NCI-H1092 treated with DMSO at 0.1 percent for 48 hours (cell line): ENCODE data around the gene NEDD4L.

Experiments used
- DNase-seq: peaks from one replicate; lab custom pipeline; 2025; lab: John Stamatoyannopoulos, UW

The NEDD4L gene

DNA sequence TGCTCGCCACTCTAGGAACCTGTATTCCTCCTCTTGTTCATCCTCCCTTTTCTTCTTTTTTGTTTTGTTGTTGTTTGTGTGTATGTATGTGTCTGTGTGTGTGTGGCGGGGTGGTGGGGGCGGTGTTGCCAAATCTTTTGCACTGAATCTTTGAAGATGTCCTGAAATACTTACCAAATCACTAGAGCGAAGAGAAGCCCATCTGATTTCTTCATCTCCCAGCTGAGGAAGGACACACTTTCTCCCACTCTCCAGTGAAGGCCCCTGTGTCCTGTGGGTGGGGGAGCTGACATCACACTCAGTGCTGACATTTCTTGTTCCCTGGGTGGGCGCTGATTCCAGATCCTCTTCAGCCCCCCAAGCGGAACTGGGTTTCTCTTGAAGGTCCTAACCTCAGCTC lies 74.5 kb downstream of the NEDD4L start:
- no peak for DNase-seq

DNA sequence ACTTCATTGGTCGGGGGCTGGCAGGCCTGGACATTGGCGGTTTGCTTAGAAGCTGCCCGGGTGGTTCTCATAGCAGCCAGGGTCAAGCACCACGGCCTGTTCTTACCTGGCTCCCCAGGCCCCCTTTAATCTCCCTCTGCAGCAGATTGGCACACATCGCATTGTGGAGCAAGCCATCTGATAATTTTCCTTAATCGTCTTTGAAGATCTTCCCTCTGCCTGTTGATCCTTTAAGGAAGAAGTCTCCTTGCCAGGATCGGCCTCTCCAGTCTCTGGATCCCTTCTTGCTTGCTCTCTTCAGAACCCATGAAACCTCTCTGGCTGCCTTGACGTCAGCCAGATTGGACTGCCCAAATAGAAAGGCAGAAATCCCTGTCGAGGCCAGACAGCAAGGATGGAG lies 75.8 kb downstream of the NEDD4L start:
- DNase-seq: no peak

DNA sequence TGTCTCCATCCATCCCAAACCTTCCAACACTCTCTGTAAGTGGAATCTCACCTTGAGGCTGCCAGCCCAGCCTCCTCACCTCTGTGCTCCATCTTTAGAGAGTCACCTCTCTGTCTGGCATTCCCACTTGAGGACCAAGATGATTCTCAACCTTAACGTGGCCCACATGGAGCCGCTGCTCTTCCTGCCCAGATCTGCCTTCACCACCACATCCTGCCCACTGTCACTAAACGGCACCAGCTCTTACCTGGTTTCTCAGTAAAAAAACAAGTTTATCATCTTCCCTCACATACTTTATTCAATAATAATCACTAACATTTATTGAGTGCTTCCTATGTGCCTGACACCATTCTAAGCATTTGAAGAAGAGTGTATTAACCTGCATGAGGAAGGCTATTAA lies 80.4 kb downstream of the NEDD4L start:
- DNase-seq: no peak

- DNase-seq: no peak
Measured at GRCh38 chr18:58125183-58125582, 81.2 kb downstream of the NEDD4L start.

DNA sequence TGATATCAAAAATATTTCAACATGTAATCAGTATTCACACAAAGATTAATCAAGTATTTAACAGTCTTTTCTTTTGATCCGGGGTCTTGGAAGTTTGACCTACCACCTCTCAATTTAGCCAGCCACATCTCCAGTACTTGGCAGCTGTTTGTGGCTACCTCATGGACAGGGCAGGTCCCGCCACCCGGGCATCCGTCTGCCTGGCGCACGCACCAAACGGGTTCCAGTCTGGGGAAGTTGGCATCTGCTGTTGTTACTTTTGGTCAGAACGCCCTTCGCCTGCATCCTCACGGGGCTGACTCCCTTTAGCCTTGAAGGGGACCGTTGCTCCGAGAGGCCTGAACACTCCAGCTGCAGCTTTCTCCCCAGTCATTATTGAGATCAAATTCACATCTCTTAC lies 81.7 kb downstream of the NEDD4L start:
- DNase-seq: no peak

DNA sequence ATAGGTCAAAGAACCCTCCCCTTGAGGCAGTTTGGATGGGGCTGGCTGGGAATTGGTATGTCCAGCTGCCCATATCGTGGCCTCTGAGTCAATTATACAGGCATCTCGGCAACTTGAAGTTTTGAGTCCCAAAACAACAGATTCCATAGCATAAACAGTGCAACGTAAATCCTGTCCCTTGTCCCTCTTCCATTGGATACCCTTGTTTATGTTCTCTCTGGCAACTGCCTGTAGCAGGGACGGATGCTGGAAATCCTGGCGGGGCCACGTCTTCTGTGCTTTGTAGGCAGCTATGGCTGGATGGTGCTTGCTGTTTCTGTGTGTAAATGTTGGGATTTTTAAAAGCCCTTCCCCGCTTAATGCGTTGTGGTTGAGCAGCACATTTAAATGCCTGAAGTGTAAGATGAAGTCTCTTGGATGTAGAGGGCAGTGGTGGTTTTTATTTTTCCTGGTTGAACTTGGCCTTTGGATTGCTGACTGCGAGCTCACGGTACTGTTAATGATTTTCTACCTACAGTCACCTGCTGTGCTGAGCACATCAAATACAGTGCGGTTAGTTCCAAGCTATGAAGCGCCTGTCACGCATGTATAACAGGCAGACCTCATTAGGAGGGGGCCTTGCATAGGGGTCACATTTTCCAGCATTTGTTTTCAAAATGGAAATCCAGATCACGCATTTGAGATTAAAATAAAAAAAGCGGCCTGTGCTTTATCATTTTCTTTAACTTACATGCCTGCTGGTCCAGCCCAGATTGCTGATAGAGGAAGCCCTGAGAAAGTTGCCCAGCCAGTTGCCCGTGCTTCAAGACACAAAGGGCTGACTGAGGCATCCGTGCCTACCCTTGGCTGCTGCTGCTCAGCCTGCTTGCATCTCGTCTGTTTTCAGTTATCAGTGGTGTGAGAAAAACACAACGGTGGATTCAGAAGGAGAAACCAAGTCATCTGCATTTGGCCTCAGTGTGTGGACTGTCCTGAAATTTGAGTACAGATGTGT lies 84.7 kb downstream of the NEDD4L start:
- DNase-seq: no peak

DNA sequence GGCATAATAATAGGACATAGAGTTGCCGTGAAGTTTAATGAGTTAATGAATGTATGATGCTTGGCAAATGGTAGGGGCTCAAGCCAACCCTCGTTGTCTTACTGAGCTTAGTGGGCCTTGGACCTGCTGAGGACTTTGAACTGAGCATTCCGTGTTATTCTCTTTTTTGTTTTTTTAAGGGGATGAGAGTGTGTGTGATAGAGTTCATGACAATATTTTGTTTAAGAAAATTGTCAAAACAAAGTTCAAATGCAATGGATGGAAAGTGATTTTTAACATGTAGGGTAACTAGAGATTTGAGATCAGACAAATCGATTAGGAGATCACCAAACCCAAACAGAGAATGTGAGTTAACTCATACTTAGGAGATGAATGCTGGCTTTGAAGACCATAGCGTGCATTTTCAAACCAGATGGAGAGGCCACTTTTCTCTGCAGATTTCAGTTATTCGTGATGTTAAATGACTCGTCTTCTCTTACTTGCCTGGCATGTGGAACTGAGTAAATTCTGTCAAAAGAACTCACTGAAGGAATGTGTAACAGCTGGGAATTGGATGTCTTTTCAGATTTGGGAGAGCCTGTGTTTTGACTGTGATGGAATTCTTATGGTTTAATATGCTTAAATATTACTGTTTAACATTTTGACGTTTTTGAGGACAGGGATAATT lies 88.7 kb downstream of the NEDD4L start:
- no peak for DNase-seq

DNA sequence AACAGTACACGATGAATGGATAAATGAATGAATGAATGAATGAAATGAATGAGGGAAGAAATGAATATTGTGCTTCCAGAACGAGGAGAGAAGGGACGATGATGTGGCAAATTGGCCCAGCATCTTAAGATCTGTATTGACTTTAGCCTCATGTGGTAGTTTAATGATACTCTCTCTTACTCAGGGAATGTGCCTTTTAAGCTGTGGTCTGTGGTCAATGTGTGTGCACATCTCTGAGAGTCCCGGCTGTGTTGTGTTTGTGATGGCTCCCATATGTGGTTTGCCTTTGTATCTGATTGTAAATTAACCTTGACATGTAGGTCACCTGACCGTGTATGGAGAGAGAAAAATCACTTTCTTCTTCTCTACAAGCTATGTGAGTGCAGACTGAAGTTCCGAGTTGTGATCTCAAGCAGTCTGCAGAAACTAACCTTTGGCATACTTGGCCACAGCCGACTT lies 91.2 kb downstream of the NEDD4L start:
- no peak for DNase-seq

- peak; percentile 58 for DNase-seq
Measured at GRCh38 chr18:58135701-58136331, 91.8 kb downstream of the NEDD4L start.

DNA sequence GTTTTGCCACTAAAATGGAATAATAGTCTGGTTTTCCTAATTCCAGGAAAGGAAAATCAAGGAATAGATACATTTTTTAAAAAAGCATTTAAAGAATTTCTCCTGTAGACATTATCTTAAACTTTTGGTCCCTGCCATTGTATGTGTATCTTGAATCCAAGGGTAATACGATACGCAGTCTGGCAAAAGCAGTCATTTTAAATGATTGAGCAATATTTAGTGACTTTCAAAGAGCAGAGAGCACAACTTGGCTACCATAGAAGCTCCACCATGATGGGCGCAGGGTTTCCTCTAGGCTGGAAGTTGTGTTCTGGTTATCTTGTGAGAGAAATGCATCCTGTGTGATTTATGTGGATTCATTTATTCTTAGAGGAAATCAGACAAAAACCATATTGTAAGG lies 92.9 kb downstream of the NEDD4L start:
- no peak for DNase-seq

GRCh38 chr18:58139459-58140386 lies 95.7 kb downstream of the NEDD4L start:
- peak; percentile 16 for DNase-seq

DNA sequence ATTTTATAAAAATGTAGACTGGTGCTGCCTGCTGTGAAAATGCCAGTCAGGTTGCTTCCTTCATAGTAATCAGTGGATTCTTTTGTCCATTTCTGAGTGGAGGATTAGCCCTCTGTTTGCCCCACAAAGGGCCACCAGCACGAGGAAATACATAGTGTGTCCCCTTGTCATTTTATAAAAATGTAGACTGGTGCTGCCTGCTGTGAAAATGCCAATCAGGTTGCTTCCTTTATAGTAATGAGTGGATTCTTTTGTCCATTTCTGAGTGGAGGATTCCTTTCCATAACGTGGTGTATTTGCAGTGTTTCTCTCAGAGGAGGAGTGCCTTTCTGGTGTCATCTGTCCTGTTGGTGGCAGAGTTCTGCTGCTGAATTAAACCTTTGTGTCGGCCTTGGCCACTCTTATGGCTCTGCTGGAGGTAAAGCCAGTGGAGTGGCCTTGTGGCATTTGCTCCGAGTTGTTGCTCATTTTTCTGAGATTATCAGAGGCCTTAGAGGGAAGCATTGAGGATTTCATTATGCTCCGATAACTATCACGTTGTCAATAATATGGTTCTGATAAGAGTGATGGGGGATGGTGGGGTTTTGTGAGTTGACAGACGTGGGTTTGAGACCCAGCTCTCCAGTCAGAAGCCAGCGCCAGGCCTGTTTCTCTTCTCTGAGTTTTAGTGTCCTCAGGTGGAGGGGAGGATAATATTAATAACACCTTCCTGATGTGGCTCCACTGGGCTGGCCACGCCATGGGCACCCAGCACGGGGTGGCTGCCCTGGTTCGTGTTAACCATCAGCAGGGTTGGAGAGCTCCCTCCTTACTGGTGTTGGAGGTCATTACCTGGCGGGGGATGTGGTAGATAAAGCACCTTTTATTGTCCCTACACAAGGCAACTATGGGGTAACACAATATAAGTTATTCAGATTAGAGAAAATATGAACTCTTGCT lies 96.6 kb downstream of the NEDD4L start:
- peak; percentile 25 for DNase-seq

- no peak for DNase-seq
Measured at GRCh38 chr18:58143386-58143785, 99.4 kb downstream of the NEDD4L start.

DNA sequence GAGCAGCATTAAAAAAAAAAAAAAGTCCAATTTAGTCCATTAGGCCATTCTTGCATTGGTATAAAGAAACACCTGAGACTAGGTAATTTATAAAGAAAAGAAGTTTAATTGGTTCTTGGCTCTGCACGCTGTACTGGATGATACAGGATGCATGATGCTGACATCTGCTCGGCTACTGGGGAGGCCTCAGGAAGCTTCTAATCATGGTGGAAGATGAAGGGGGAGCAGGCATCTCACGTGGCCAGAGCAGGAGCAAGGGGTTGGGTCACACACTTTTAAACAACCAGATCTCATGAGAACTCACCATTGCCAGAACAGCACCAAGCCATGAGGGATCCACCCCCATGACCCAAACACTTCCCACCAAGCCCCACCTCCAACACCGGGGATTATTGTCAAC lies 100.1 kb downstream of the NEDD4L start:
- DNase-seq: no peak

DNA sequence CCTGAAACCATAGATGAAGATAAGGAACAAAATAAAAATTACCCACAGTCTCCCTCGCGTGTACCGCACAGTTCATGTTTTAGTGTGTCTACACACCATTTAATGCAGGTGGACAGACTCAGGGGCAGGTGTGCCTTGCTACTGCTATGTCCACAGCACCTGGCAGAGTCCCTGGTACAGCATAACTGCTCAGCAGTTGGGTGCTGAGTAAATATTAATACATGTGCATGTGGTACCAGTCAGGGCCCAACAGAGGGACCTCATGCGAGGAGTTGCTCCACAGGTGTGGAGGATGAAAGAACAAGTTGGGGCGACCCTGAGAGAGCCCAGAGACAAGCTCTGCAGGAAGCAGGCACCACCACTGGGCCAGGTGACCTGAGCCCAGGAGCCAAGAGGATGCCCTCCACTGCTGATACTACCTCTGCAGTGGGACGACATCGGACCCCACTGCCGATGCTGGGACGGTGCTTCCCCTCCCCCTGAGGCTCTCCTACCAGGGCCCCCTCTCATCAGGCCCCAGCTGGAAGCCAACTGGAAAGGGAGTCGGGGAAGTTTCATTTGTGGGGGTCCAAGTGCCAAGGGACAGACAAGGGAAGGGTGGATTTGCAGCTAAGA lies 100.8 kb downstream of the NEDD4L start:
- DNase-seq: no peak

DNA sequence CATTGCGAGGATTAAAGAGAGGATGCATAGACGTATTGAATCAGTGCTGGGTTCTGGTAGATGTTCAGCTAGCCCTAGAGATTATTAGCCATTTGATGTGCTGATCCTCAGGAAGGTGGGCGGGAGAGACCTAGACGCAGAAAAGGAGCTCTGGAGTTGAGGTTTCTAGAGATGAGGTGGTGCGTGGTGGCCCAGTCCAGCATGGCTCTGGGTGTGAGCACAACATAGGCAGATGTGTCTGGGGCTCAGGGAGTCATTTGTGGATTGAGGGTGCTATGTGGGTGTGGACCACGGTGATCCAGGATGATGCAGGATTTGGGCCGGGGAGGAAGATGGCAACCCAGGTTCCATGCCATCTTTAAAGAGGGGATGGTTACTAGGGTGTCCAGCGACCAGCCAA lies 102.1 kb downstream of the NEDD4L start:
- no peak for DNase-seq

GRCh38 chr18:58148954-58149471 lies 105.0 kb downstream of the NEDD4L start:
- no peak for DNase-seq

DNA sequence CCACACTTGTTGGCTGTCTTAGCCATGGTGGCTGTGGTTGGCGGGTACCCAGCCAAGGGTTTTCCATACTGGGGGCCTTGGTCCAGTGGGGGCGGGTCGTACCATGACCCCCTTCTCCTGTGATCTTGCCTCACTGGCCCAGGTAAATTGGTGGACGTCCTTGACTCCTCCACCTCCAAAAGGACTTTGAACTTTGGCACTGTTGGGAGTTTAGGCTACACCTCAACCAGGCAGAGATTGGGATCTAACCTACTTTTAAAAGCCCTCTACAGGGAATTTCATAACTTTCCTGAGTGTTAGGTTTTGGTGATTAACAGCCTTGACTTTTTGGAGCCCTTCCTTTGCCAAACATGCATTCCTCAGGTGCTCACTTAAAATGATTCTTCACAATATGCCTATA lies 106.7 kb downstream of the NEDD4L start:
- no peak for DNase-seq

- DNase-seq: no peak
Measured at GRCh38 chr18:58152216-58152615, 108.2 kb downstream of the NEDD4L start.

- DNase-seq: no peak
Measured at GRCh38 chr18:58152891-58153290, 108.9 kb downstream of the NEDD4L start.
